ENCODE results near the gene ESRRG. TPM values are rescaled to one million over a fixed set of nuclear protein-coding genes. Genes with fewer than 3 reads are reported as not detected.

Gene ESRRG
- 5.6 TPM for polyA plus RNA-seq (2013, experiment 1 of 2)
- 6.0 TPM for polyA plus RNA-seq (2013, experiment 2 of 2)

- Histone ChIP-seq H3K18ac (ENCODE audit: low read length) (no peak within 1 kb of the TSS), H2BK5ac (ENCODE audit: low read length) (no peak within 1 kb of the TSS), H3K4me3 (ENCODE audit: low read length in 2 of 2) (peak within 1 kb of the TSS; percentile 53 to 85), H3K9me3 (replicated peaks in 1 of 2; ENCODE audit: control insufficient read depth in 2 of 2, insufficient read depth in 1 of 2, low read depth in 1 of 2, low read length in 2 of 2) (no peaks in the 10 kb centered on the region), H2BK12ac (ENCODE audit: low read length) (no peak within 1 kb of the TSS), H3K9ac (ENCODE audit: low read depth, low read length, poor library complexity) (no peak within 1 kb of the TSS), H3K4ac (ENCODE audit: low read length) (no peak within 1 kb of the TSS), H3K36me3 (replicated peaks in 1 of 2; ENCODE audit: control insufficient read depth in 2 of 2, insufficient read depth in 2 of 2, low read length in 2 of 2) (no peaks in the 10 kb centered on the region), H3K23ac (ENCODE audit: low read depth, low read length, poor library complexity) (no peak within 1 kb of the TSS), H2BK15ac (ENCODE audit: low read length) (no peak within 1 kb of the TSS), H3K4me1 (ENCODE audit: control insufficient read depth in 2 of 2, insufficient read depth in 1 of 2, low read depth in 1 of 2, low read length in 2 of 2) (peaks cover 3 to 5% of the 10 kb centered on the region in 2 donors), H3K14ac (ENCODE audit: low read length) (no peak within 1 kb of the TSS), H4K91ac (ENCODE audit: low read depth, low read length, poor library complexity) (no peak within 1 kb of the TSS), H2AFZ (ENCODE audit: low read length) (peak within 1 kb of the TSS; percentile 84), H3K4me2 (ENCODE audit: insufficient read depth, low read length, poor library complexity, severe bottlenecking) (peak within 1 kb of the TSS; percentile 59), H2BK120ac (ENCODE audit: low read depth, low read length) (no peak within 1 kb of the TSS), H2AK5ac (ENCODE audit: low read depth, low read length) (no peak within 1 kb of the TSS), H3K79me1 (ENCODE audit: low read depth, low read length) (no peaks in the 10 kb centered on the region), H4K8ac (ENCODE audit: low read depth, low read length) (no peak within 1 kb of the TSS), H3K27me3 (ENCODE audit: control insufficient read depth in 3 of 3, insufficient read depth in 3 of 3, low read depth in 1 of 3, low read length in 3 of 3) (no peaks in the 10 kb centered on the region), H3K27ac (replicated peaks; ENCODE audit: low read length) (peak within 1 kb of the TSS; percentile 44)
- DNase-seq (ENCODE audit: low spot score), result peak; percentile 65
- no CpG with 5 or more reads among the region's 17 CpGs for WGBS, 2 donors (ENCODE audit: extremely low coverage in 2 of 2, insufficient read length in 2 of 2, insufficient replicate concordance in 1 of 2)
Observed at GRCh38 chr1:216723274-216723780, at the start of gene ESRRG. ESRRG (minus strand) TSS chr1:216723429; CDS start chr1:216723299, 130 bp downstream.

DNA sequence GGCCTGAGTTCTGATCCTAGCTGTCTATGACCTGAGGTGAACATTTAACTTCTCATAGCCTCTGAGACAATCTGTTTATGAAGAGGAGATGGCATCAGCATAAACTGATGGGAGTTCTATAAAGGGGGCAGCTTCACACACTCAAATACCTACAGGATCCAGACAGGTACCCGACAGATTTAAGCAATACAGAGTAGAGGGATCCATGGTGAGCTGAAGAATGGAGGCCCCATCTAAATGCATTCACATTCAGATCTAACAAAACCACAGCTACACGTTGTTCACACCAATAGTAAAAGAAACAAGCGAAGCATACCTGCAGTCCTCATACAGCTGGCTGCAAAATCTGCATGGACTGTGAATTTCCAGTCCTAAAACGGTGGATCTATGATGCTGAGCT is 48.7 kb upstream of the ESRRG start:
- no peaks in the 10 kb centered on the region for H3K9me3 ChIP-seq (replicated peaks in 1 of 2; ENCODE audit: control insufficient read depth in 2 of 2, insufficient read depth in 1 of 2, low read depth in 1 of 2, low read length in 2 of 2)

GRCh38 chr1:216766633-216767327 is 43.6 kb upstream of the ESRRG start:
- no CpG with 5 or more reads among the region's 3 CpGs for WGBS, 2 donors (ENCODE audit: extremely low coverage in 2 of 2, insufficient read length in 2 of 2, insufficient replicate concordance in 1 of 2)
- no peaks in the 10 kb centered on the region for H3K36me3 ChIP-seq (replicated peaks in 1 of 2; ENCODE audit: control insufficient read depth in 2 of 2, insufficient read depth in 2 of 2, low read length in 2 of 2)
- no peaks in the 10 kb centered on the region for H3K79me1 ChIP-seq (ENCODE audit: low read depth, low read length)
- no peaks in the 10 kb centered on the region for H3K27me3 ChIP-seq (ENCODE audit: control insufficient read depth in 3 of 3, insufficient read depth in 3 of 3, low read depth in 1 of 3, low read length in 3 of 3)
- H3K9me3 ChIP-seq (replicated peaks in 1 of 2; ENCODE audit: control insufficient read depth in 2 of 2, insufficient read depth in 1 of 2, low read depth in 1 of 2, low read length in 2 of 2), result no peaks in the 10 kb centered on the region
- no peak overlapping the region for H2BK12ac ChIP-seq (ENCODE audit: low read length)
- H2AFZ ChIP-seq (ENCODE audit: low read length), result no peak overlapping the region
- H4K91ac ChIP-seq (ENCODE audit: low read depth, low read length, poor library complexity), result no peak overlapping the region
- no peak overlapping the region for H3K23ac ChIP-seq (ENCODE audit: low read depth, low read length, poor library complexity)
- H3K14ac ChIP-seq (ENCODE audit: low read length), result no peak overlapping the region
- H2BK120ac ChIP-seq (ENCODE audit: low read depth, low read length), result no peak overlapping the region
- no peak overlapping the region for H3K9ac ChIP-seq (ENCODE audit: low read depth, low read length, poor library complexity)
- no peak overlapping the region for H3K18ac ChIP-seq (ENCODE audit: low read length)
- peaks cover 0 to 2% of the 10 kb centered on the region in 2 donors for H3K4me1 ChIP-seq (ENCODE audit: control insufficient read depth in 2 of 2, insufficient read depth in 1 of 2, low read depth in 1 of 2, low read length in 2 of 2)
- DNase-seq (ENCODE audit: low spot score), result no peak
- no peak overlapping the region for H3K4me2 ChIP-seq (ENCODE audit: insufficient read depth, low read length, poor library complexity, severe bottlenecking)
- H2AK5ac ChIP-seq (ENCODE audit: low read depth, low read length), result no peak overlapping the region
- no peak overlapping the region for H2BK15ac ChIP-seq (ENCODE audit: low read length)
- H2BK5ac ChIP-seq (ENCODE audit: low read length), result no peak overlapping the region
- no peak overlapping the region for H3K4me3 ChIP-seq (ENCODE audit: low read length in 2 of 2)
- H4K8ac ChIP-seq (ENCODE audit: low read depth, low read length), result no peak overlapping the region
- H3K27ac ChIP-seq (replicated peaks; ENCODE audit: low read length), result no peak overlapping the region
- H3K4ac ChIP-seq (ENCODE audit: low read length), result no peak overlapping the region

More for the DNA sequence above, 48.7 kb upstream of the ESRRG start:
- H3K14ac ChIP-seq (ENCODE audit: low read length), result no peak overlapping the region
- no peak overlapping the region for H2BK120ac ChIP-seq (ENCODE audit: low read depth, low read length)
- no peak overlapping the region for H2BK12ac ChIP-seq (ENCODE audit: low read length)
- peak overlapping the region; percentile 24 for H2AFZ ChIP-seq (ENCODE audit: low read length)
- H3K9ac ChIP-seq (ENCODE audit: low read depth, low read length, poor library complexity), result no peak overlapping the region
- no peak overlapping the region for H2AK5ac ChIP-seq (ENCODE audit: low read depth, low read length)
- H3K36me3 ChIP-seq (replicated peaks in 1 of 2; ENCODE audit: control insufficient read depth in 2 of 2, insufficient read depth in 2 of 2, low read length in 2 of 2), result no peaks in the 10 kb centered on the region
- H3K4ac ChIP-seq (ENCODE audit: low read length), result no peak overlapping the region
- no peaks in the 10 kb centered on the region for H3K79me1 ChIP-seq (ENCODE audit: low read depth, low read length)
- no peak overlapping the region for H2BK5ac ChIP-seq (ENCODE audit: low read length)
- no peak overlapping the region for H3K18ac ChIP-seq (ENCODE audit: low read length)
- H3K4me1 ChIP-seq (ENCODE audit: control insufficient read depth in 2 of 2, insufficient read depth in 1 of 2, low read depth in 1 of 2, low read length in 2 of 2), result peaks cover 0 to 1% of the 10 kb centered on the region in 2 donors
- H4K8ac ChIP-seq (ENCODE audit: low read depth, low read length), result no peak overlapping the region
- no peaks in the 10 kb centered on the region for H3K27me3 ChIP-seq (ENCODE audit: control insufficient read depth in 3 of 3, insufficient read depth in 3 of 3, low read depth in 1 of 3, low read length in 3 of 3)
- DNase-seq (ENCODE audit: low spot score), result no peak
- no CpG with 5 or more reads among the region's 4 CpGs for WGBS, 2 donors (ENCODE audit: extremely low coverage in 2 of 2, insufficient read length in 2 of 2, insufficient replicate concordance in 1 of 2)
- H2BK15ac ChIP-seq (ENCODE audit: low read length), result no peak overlapping the region
- H3K4me2 ChIP-seq (ENCODE audit: insufficient read depth, low read length, poor library complexity, severe bottlenecking), result no peak overlapping the region
- no peak overlapping the region for H3K4me3 ChIP-seq (ENCODE audit: low read length in 2 of 2)
- H4K91ac ChIP-seq (ENCODE audit: low read depth, low read length, poor library complexity), result no peak overlapping the region
- no peak overlapping the region for H3K23ac ChIP-seq (ENCODE audit: low read depth, low read length, poor library complexity)
- H3K27ac ChIP-seq (replicated peaks; ENCODE audit: low read length), result no peak overlapping the region

DNA sequence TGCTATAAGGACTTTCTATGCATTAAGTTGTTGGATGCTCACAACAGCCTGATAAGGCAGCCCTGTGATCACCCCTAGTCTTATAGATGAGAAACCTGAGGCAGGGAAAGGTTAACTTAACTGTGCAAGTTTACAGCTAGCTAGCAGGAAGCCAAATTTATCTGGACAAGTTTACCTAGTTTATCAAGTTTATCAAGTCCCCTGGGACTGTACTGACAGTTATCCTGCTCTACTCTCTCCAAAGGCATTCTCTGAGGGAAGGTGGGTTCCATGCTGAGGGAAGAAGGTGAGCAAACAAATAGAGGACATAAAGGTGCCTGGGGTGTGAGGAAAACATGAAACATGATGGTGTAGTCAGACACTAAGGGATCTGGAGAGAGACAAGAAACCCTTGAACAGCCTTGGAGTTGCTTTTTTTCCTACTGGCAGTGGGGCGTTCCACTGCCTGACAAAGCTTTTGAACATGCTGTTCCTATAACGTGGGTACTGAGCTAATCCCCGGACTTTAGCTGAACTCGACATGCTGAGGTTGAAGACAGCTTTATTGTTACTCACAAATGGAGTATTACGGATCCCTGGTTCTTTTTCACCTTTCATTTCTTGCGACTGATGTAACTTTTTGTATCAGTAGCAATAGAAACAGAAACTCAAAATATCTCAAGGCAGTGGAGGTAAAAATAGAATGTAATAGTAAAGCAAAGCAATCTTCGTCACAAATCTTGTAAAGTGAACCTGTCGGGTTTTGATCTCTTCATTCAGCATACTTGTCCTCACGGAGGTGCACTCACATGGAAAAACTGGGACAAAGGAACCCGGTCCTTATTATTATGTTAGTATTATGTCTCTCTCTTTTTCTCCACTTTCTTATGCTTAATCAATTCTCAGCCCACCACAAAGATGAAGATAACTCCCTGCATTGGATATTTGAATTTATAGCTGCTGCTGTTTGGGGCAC is 42.4 kb upstream of the ESRRG start:
- Histone ChIP-seq H2BK12ac (ENCODE audit: low read length) (no peak overlapping the region), H3K9me3 (replicated peaks in 1 of 2; ENCODE audit: control insufficient read depth in 2 of 2, insufficient read depth in 1 of 2, low read depth in 1 of 2, low read length in 2 of 2) (no peaks in the 10 kb centered on the region), H2AFZ (ENCODE audit: low read length) (no peak overlapping the region), H3K79me1 (ENCODE audit: low read depth, low read length) (no peaks in the 10 kb centered on the region), H3K14ac (ENCODE audit: low read length) (no peak overlapping the region), H3K36me3 (replicated peaks in 1 of 2; ENCODE audit: control insufficient read depth in 2 of 2, insufficient read depth in 2 of 2, low read length in 2 of 2) (no peaks in the 10 kb centered on the region), H3K4ac (ENCODE audit: low read length) (no peak overlapping the region), H2AK5ac (ENCODE audit: low read depth, low read length) (no peak overlapping the region), H3K18ac (ENCODE audit: low read length) (no peak overlapping the region), H3K9ac (ENCODE audit: low read depth, low read length, poor library complexity) (no peak overlapping the region), H2BK5ac (ENCODE audit: low read length) (no peak overlapping the region), H4K91ac (ENCODE audit: low read depth, low read length, poor library complexity) (no peak overlapping the region), H3K27ac (replicated peaks; ENCODE audit: low read length) (no peak overlapping the region), H3K4me1 (ENCODE audit: control insufficient read depth in 2 of 2, insufficient read depth in 1 of 2, low read depth in 1 of 2, low read length in 2 of 2) (peaks cover 0 to 2% of the 10 kb centered on the region in 2 donors), H3K27me3 (ENCODE audit: control insufficient read depth in 3 of 3, insufficient read depth in 3 of 3, low read depth in 1 of 3, low read length in 3 of 3) (no peaks in the 10 kb centered on the region), H3K23ac (ENCODE audit: low read depth, low read length, poor library complexity) (no peak overlapping the region), H3K4me3 (ENCODE audit: low read length in 2 of 2) (no peak overlapping the region), H3K4me2 (ENCODE audit: insufficient read depth, low read length, poor library complexity, severe bottlenecking) (no peak overlapping the region), H2BK120ac (ENCODE audit: low read depth, low read length) (no peak overlapping the region), H2BK15ac (ENCODE audit: low read length) (no peak overlapping the region), H4K8ac (ENCODE audit: low read depth, low read length) (no peak overlapping the region)
- no CpG with 5 or more reads among the region's 10 CpGs for WGBS, 2 donors (ENCODE audit: extremely low coverage in 2 of 2, insufficient read length in 2 of 2, insufficient replicate concordance in 1 of 2)
- DNase-seq (ENCODE audit: low spot score), result no peak
